Nephron (organoid): ENCODE measurements around the gene IRF8.

ENCODE experiments used
- H3K27ac Mint-ChIP-seq, 3 experiments: 2 replicates each; pipeline ENCODE4 v1.8.0; 2020; ENCODE audit warnings: mixed read lengths in 3 of 3, mild to moderate bottlenecking in 2 of 3, moderate library complexity in 1 of 3
- H3K27me3 Mint-ChIP-seq: 2 replicates; pipeline ENCODE4 v1.8.0; 2021; ENCODE audit warnings: low read depth, mild to moderate bottlenecking, moderate library complexity, mixed read lengths
- H3K36me3 Mint-ChIP-seq: 2 replicates; pipeline ENCODE4 v1.8.0; 2020; ENCODE audit warnings: low read depth, mixed read lengths
- H3K4me1 Mint-ChIP-seq: 2 replicates; pipeline ENCODE4 v1.8.0; 2020; ENCODE audit warnings: mixed read lengths
- H3K4me3 Mint-ChIP-seq, 3 experiments: 2 replicates each; pipeline ENCODE4 v1.8.0; 2020; ENCODE audit warnings: mild to moderate bottlenecking in 3 of 3, mixed read lengths in 3 of 3, moderate library complexity in 2 of 3
- H3K9me3 Mint-ChIP-seq: 2 replicates; pipeline ENCODE4 v1.8.0; 2020; ENCODE audit warnings: mixed read lengths
- TF ChIP-seq, protein P1 (sequence below), 3 experiments: fragments of 200-600 bp; sonication (generic); IDR thresholded peaks; one replicate each; pipeline ENCODE4 v1.5.0; 2021; ENCODE audit warnings: antibody characterized with exemption in 3 of 3; ENCODE audit not compliant: unreplicated experiment in 3 of 3

Gene IRF8

DNA sequence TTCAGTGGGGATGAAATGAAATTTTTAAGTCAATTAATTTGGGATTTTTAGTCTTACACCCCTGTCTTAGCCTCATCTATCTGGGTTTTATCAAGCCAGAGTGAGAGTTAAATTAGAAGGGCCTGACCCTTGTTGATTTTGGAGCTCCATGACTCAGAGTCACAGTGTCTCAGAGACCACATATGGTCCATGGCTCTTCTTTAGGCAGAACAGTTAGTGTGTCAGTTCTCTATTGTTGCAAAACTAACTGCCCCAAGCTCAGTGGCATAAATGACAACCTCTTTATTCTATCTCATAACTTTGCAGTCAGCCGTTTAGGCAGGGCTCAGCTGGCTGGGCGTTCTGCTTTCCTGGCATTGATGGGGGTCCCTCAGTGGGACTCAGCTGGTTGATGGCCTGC, 44.7 kb downstream of the IRF8 start:
- Mint-ChIP-seq H3K9me3 (peaks cover 10% of the 10 kb centered on the region), H3K27ac (no peak overlapping the region), H3K4me3 (no peak overlapping the region), H3K27me3 (peaks cover 75% of the 10 kb centered on the region), H3K4me1 (no peaks in the 10 kb centered on the region), H3K36me3 (no peaks in the 10 kb centered on the region)
- TF ChIP-seq, protein P1, sequence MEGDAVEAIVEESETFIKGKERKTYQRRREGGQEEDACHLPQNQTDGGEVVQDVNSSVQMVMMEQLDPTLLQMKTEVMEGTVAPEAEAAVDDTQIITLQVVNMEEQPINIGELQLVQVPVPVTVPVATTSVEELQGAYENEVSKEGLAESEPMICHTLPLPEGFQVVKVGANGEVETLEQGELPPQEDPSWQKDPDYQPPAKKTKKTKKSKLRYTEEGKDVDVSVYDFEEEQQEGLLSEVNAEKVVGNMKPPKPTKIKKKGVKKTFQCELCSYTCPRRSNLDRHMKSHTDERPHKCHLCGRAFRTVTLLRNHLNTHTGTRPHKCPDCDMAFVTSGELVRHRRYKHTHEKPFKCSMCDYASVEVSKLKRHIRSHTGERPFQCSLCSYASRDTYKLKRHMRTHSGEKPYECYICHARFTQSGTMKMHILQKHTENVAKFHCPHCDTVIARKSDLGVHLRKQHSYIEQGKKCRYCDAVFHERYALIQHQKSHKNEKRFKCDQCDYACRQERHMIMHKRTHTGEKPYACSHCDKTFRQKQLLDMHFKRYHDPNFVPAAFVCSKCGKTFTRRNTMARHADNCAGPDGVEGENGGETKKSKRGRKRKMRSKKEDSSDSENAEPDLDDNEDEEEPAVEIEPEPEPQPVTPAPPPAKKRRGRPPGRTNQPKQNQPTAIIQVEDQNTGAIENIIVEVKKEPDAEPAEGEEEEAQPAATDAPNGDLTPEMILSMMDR (IDR thresholded peaks at IDR 0.05; ENCODE audit: unreplicated experiment in 3 of 3), result no peak

- no peaks in the 10 kb centered on the region for H3K36me3 Mint-ChIP-seq
- no peak overlapping the region for H3K4me3 Mint-ChIP-seq
- H3K9me3 Mint-ChIP-seq, result peaks cover 9% of the 10 kb centered on the region
These were observed 45.8 kb downstream of the IRF8 start for GRCh38 chr16:85944572-85945423.

DNA sequence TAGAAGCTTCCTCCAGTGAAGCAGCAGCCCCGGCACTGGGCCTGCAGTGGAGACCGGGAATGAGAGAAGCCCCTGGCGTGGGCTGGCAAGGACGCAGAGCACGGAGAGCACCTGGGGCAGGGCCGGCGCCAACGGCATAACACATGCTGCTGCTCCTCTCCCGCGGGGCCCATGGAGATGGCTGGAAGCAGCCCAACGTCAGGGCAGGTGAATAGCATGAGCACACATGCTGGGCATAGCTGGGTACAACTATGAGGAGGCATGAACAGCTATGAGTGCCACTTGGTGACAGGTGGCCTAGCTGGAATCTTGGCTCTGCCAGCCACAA, 46.4 kb downstream of the IRF8 start:
- Mint-ChIP-seq H3K9me3 (peaks cover 4% of the 10 kb centered on the region), H3K27ac (no peak overlapping the region), H3K4me3 (no peak overlapping the region), H3K4me1 (no peaks in the 10 kb centered on the region), H3K36me3 (no peaks in the 10 kb centered on the region), H3K27me3 (peaks cover 75% of the 10 kb centered on the region)
- TF ChIP-seq, protein P1 (IDR thresholded peaks at IDR 0.05; ENCODE audit: unreplicated experiment in 3 of 3), result no peak

More at GRCh38 chr16:85944572-85945423, 45.8 kb downstream of the IRF8 start:
- TF ChIP-seq, protein P1 (IDR thresholded peaks at IDR 0.05; ENCODE audit: unreplicated experiment in 3 of 3), result no peak
- peaks cover 74% of the 10 kb centered on the region for H3K27me3 Mint-ChIP-seq
- H3K27ac Mint-ChIP-seq, result no peak overlapping the region
- H3K4me1 Mint-ChIP-seq, result no peaks in the 10 kb centered on the region

GRCh38 chr16:85946541-85947124, 47.7 kb downstream of the IRF8 start:
- H3K36me3 Mint-ChIP-seq, result no peaks in the 10 kb centered on the region
- H3K27ac Mint-ChIP-seq, result no peak overlapping the region
- H3K27me3 Mint-ChIP-seq, result peaks cover 73% of the 10 kb centered on the region
- no peaks in the 10 kb centered on the region for H3K4me1 Mint-ChIP-seq
- TF ChIP-seq, protein P1 (IDR thresholded peaks at IDR 0.05; ENCODE audit: unreplicated experiment in 3 of 3), result no peak
- no peak overlapping the region for H3K4me3 Mint-ChIP-seq
- peaks cover 3% of the 10 kb centered on the region for H3K9me3 Mint-ChIP-seq

- no peak overlapping the region for H3K27ac Mint-ChIP-seq
- no peak overlapping the region for H3K4me3 Mint-ChIP-seq
- H3K9me3 Mint-ChIP-seq, result peaks cover 3% of the 10 kb centered on the region
- H3K27me3 Mint-ChIP-seq, result peaks cover 65% of the 10 kb centered on the region
- TF ChIP-seq, protein P1 (IDR thresholded peaks at IDR 0.05; ENCODE audit: unreplicated experiment in 3 of 3), result no peak
- H3K4me1 Mint-ChIP-seq, result no peaks in the 10 kb centered on the region
- H3K36me3 Mint-ChIP-seq, result no peaks in the 10 kb centered on the region
These were observed 48.5 kb downstream of the IRF8 start for GRCh38 chr16:85947230-85948137.
